Duodenal mucosa (tissue), 2 donors: Measurements from ENCODE around the gene FIBP.

Experiments
- H3K27ac ChIP-seq: one replicate; pipeline ENCODE4 v1.7.0; 2013; ENCODE audit warnings: low read depth, low read length
- H3K27me3 ChIP-seq, 2 donors: one replicate each; pipeline ENCODE4 v1.7.0; 2013; ENCODE audit warnings: low read length in 2 of 2, control low read depth in 1 of 2; ENCODE audit not compliant: insufficient read depth in 2 of 2, control insufficient read depth in 1 of 2
- H3K36me3 ChIP-seq, 2 donors: one replicate each; pipeline ENCODE4 v1.7.0; 2013; ENCODE audit warnings: low read length in 2 of 2, control low read depth in 1 of 2; ENCODE audit not compliant: insufficient read depth in 2 of 2, control insufficient read depth in 1 of 2
- H3K4me1 ChIP-seq, 2 donors: one replicate each; pipeline ENCODE4 v1.7.0; 2013; ENCODE audit warnings: low read length in 2 of 2, control low read depth in 1 of 2; ENCODE audit not compliant: insufficient read depth in 2 of 2, control insufficient read depth in 1 of 2
- H3K4me3 ChIP-seq, 2 donors: one replicate each; pipeline ENCODE4 v1.7.0; 2013; ENCODE audit warnings: low read length in 2 of 2, low read depth in 1 of 2
- H3K9ac ChIP-seq, 2 donors: one replicate each; pipeline ENCODE4 v1.7.0; 2013; ENCODE audit warnings: low read length in 2 of 2, low read depth in 1 of 2
- H3K9me3 ChIP-seq, 2 donors: one replicate each; pipeline ENCODE4 v1.7.0; 2013; ENCODE audit warnings: low read length in 2 of 2, control low read depth in 1 of 2; ENCODE audit not compliant: control insufficient read depth in 1 of 2

Gene FIBP

DNA sequence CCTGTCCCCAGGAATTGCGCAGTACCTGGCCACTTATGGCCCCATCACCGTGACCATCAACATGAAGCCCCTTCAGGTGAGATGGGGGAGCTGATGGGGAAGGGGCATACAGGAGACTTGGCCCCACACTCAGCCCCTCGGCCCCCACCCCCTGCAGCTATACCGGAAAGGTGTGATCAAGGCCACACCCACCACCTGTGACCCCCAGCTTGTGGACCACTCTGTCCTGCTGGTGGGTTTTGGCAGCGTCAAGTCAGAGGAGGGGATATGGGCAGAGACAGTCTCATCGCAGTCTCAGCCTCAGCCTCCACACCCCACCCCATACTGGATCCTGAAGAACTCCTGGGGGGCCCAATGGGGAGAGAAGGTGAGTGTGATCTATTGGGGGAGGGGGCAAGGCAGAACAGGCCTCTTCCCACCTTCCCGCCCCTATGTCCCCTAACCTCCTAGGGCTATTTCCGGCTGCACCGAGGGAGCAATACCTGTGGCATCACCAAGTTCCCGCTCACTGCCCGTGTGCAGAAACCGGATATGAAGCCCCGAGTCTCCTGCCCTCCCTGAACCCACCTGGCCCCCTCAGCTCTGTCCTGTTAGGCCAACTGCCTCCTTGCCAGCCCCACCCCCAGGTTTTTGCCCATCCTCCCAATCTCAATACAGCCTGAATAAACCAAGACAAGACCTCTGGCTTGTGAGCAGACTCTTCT is 5.1 kb downstream of the FIBP start:
- H3K27ac ChIP-seq = no peak overlapping the region
- no peaks in the 10 kb centered on the region for H3K27me3 ChIP-seq
- H3K4me1 ChIP-seq = peaks cover 21 to 26% of the 10 kb centered on the region in 2 donors
- no peak overlapping the region for H3K9ac ChIP-seq
- no peaks in the 10 kb centered on the region for H3K9me3 ChIP-seq
- H3K4me3 ChIP-seq = no peak overlapping the region
- H3K36me3 ChIP-seq = peaks cover 15 to 32% of the 10 kb centered on the region in 2 donors

DNA sequence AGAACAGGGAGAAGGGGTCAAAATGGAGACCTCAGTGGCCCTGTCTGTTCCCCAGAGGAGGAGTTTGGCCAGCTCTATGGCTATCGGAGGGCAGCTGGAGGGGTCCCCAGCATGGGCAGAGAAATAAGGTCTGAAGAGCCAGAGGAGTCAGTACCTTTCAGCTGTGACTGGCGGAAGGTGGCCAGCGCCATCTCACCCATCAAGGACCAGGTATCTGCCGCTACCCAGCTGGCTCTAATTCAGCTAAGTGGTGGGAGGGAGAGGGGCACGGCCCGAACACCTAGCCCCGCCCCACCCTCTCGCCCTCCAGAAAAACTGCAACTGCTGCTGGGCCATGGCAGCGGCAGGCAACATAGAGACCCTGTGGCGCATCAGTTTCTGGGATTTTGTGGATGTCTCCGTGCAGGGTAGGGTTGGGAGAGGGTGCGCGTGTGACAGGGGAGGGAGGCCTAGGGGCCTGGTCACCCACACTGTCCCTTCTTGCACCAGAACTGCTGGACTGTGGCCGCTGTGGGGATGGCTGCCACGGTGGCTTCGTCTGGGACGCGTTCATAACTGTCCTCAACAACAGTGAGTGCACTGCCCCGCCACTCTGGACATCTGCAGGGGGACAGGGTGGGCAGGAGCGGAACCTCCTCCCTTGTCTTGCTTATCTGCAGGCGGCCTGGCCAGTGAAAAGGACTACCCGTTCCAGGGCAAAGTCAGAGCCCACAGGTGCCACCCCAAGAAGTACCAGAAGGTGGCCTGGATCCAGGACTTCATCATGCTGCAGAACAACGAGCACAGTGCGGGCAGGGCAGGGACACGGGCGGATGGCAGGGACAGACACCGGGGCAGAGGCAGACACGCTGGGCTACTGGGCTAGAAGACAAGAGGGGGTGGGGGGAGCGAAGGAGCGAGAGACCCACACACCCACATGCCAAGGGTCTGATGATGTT is 5.9 kb downstream of the FIBP start:
- Histone ChIP-seq H3K4me1 (peaks cover 16 to 19% of the 10 kb centered on the region in 2 donors), H3K27me3 (no peaks in the 10 kb centered on the region), H3K9me3 (no peaks in the 10 kb centered on the region), H3K27ac (no peak overlapping the region), H3K4me3 (no peak overlapping the region), H3K9ac (no peak overlapping the region), H3K36me3 (peaks cover 15 to 32% of the 10 kb centered on the region in 2 donors)

DNA sequence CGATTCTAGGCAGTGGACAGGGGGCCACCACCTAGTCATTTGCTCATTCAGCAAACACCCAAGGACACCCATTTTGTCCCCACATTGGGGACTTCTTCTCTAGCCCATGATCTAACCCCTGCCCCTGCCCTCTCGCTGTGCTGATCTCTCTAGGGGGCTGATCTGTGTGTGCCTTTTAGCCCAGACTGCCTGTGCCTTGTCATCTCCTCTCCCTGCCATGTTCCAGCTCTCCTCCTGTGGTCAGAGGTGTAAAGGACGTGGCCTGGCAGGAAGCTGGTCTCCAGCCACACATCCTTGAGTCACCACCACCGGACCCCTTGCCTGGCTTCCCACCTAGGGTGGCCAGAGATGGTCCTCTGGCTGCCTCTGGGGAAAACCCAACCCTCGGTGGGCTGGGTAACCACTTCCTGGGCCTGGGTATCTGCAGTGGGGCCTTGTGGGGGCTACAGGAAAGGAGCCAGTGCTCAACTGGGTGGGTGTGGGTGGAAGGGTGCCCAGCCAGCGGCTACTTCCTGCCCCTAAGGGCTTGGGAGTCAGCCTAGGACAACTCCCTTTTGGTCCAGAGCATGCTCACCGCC is 7.3 kb downstream of the FIBP start:
- H3K27me3 ChIP-seq = no peaks in the 10 kb centered on the region
- no peaks in the 10 kb centered on the region for H3K9me3 ChIP-seq
- peaks cover 15 to 30% of the 10 kb centered on the region in 2 donors for H3K36me3 ChIP-seq
- no peak overlapping the region for H3K4me3 ChIP-seq
- peaks cover 4 to 7% of the 10 kb centered on the region in 2 donors for H3K4me1 ChIP-seq
- no peak overlapping the region for H3K27ac ChIP-seq
- H3K9ac ChIP-seq = no peak overlapping the region

DNA sequence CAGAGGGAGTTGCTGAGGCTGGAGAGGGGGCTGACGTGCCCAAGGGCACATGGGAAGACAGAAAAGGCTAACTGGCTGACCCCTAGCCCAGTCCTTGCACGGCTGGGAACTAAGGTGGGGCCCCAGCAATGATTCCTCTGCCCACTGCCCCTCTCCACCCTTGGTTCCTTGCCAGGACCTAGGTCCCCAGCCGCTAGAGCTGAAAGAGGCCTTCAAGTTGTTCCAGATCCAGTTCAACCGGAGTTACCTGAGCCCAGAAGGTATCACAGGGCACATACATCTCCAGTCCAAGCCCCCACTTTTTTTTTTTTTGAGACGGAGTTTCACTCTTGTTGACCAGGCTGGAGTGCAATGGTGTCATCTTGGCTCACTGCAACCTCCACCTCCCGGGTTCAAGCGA is 8.2 kb downstream of the FIBP start:
- Histone ChIP-seq H3K4me3 (no peak overlapping the region), H3K27me3 (no peaks in the 10 kb centered on the region), H3K36me3 (peaks cover 15 to 23% of the 10 kb centered on the region in 2 donors), H3K4me1 (peaks cover 3 to 7% of the 10 kb centered on the region in 2 donors), H3K9me3 (no peaks in the 10 kb centered on the region), H3K27ac (no peak overlapping the region), H3K9ac (no peak overlapping the region)

DNA sequence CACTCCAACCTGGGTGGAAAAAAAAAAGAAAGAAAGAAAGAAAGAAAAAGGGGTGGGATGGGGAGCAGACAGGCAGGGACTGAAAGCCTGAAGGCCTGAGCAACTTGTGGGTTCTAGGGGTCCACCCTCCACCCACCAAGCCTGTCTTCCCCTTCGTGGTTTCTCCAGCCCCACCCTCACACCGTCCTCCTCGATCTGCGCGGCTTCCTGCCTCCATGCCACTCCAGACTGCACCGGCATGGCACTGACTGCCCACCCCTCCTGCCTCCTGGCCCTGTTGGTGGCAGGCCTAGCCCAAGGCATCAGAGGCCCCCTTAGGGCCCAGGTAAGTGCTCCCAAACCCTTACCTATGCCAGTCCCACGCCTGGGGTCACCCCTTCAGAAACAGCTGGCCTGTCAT is 8.7 kb downstream of the FIBP start, which contains the start of gene CTSW:
CTSW (plus strand) TSS at position 221 of the 400 bp plus-strand sequence; CDS start at position 239, 18 bp downstream.
- Histone ChIP-seq H3K9ac (no peak within 1 kb of the TSS), H3K4me3 (no peak within 1 kb of the TSS), H3K36me3 (peaks cover 15 to 23% of the 10 kb centered on the region in 2 donors), H3K27ac (no peak within 1 kb of the TSS), H3K4me1 (peaks cover 0 to 3% of the 10 kb centered on the region in 2 donors), H3K27me3 (no peaks in the 10 kb centered on the region), H3K9me3 (no peaks in the 10 kb centered on the region)

DNA sequence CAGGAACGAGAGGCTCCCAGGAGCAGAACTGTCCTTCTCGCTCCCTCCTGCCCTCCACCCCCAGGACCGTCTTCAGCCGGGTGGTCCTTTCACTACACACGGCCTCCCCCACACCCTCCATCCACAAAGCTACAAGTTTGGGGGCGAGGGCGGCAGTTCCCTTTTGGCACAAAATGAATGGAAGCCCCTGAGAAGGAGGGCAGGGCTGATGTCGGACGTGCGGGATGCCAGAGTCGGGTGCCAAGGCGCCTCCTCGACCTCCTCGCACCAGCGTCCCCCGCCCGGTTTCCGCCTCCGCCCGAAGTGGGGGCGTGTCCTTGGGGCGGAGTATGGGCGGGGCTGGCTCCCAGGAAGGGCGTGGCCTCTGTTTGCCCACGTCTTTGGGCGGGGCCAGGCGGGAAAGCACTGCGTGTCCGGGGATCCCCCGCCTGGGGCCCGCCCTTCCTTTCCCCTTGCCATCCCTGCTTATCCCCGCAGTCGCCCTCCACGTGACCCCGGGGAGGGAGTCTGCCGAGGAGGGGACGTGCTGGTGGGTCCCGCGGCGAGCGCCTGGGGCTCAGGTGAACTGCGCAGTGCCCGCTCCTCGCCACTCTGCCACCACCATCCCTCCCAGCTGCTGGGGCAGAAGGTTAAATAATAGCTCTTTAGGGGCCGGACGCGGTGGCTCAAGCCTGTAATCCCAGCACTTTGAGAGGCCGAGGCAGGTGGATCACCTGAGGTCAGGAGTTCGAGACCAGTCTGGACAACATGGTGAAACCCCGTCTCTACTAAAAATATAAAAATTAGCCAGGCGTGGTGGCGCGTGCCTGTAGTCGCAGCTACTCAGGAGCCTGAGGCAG is 14.7 kb downstream of the FIBP start:
- Histone ChIP-seq H3K9ac (peak overlapping the region; percentile 60 to 73), H3K4me1 (peaks cover 12 to 17% of the 10 kb centered on the region in 2 donors)

DNA sequence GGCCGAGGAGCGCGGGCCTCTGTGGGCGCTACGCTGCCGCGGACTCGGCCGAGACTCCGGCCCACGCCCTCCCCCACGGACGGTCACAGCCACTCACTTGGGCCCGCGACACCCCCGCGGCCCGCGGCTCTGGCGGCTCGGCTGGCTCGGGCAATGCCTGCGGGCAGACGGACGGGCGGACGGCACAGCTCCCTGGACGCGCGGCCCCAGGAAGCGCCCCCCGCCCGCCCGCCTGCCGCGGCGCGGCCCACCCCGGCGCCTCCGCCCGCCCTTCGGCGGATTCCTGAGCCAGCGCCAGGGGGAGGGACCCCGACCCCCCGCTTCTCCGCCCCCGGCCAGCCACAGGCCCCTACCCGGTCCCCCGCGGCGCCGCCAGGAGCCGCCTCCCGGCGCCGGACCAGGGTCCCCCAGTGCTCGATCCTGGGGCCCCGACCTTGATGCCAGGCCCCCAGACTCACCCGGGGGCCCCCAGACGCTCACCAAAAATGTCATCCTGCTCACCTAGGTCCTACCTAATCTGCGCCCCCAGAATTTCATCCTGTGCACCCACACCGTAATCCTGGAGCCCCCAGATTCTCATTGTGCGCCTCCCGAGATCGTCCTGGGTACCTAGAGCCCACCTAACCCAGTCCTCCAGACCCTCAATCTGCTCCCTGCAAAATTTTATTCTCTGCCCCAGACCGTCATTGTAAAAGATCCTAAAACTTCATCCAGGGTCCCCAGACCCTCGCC is 15.5 kb downstream of the FIBP start, which contains the start of gene EFEMP2:
EFEMP2 (minus strand) TSS at position 215 of the 732 bp plus-strand sequence. CDS start 446 bp downstream, outside the sequence.
- H3K36me3 ChIP-seq = peaks cover 0 to 2% of the 10 kb centered on the region in 2 donors
- H3K9ac ChIP-seq = peak within 1 kb of the TSS; percentile 60 to 73
- H3K27me3 ChIP-seq = no peaks in the 10 kb centered on the region
- H3K4me3 ChIP-seq = peak within 1 kb of the TSS; percentile 69 to 83
- H3K9me3 ChIP-seq = no peaks in the 10 kb centered on the region
- H3K27ac ChIP-seq = peak within 1 kb of the TSS; percentile 78
- H3K4me1 ChIP-seq = peaks cover 12 to 17% of the 10 kb centered on the region in 2 donors

More for the DNA sequence above, 14.7 kb downstream of the FIBP start:
- Histone ChIP-seq H3K27ac (peak overlapping the region; percentile 56), H3K9me3 (no peaks in the 10 kb centered on the region), H3K27me3 (no peaks in the 10 kb centered on the region), H3K36me3 (no peaks in the 10 kb centered on the region), H3K4me3 (peak overlapping the region; percentile 69 to 83)

DNA sequence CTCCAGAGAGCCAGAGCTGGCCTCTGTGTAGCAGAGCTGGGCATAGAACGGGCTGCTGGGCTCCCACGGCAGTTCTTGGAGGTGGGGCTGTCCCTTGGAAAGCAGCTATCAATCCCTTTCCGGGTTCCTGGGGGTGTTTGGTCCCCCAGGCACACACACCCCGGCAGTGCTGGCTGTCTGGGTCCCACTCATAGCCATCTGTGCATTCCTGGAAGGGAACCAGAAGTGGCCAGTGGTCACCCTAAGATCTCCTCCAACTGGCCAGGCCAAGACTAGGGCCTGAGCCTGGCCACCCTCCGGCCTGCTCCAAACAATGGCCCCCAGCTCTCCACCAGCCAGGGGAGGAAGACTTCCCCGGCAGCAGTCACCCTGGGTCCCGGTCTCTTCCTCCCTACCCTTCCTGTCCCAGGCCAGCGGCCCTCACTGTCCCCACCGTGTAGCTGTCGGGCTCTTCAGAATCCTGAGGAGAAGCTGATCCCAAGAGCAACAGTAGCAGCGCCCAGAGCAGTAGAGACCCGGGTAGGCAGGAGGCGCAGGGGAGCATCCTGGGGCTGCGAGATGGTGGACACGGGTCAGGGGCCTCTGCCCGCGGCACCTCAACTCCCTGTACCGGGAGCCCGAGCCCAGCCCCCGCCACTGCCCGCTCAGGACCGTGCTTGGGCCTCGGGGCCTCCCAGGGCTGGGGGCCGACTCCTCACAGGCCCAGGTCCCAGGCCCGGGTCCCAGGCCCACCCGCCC is 16.3 kb downstream of the FIBP start:
- H3K4me1 ChIP-seq = peaks cover 12 to 17% of the 10 kb centered on the region in 2 donors
- peak overlapping the region; percentile 66 for H3K27ac ChIP-seq
- no peaks in the 10 kb centered on the region for H3K9me3 ChIP-seq
- H3K9ac ChIP-seq = peak overlapping the region in 1 of 2 donors; percentile 48
- H3K27me3 ChIP-seq = no peaks in the 10 kb centered on the region
- peaks cover 5 to 9% of the 10 kb centered on the region in 2 donors for H3K36me3 ChIP-seq
- H3K4me3 ChIP-seq = peak overlapping the region; percentile 22 to 28
